Mesenchymal stem cell (in vitro differentiated cells and primary cell): ENCODE data around the gene SNX6. TPM values are rescaled to one million over a fixed set of nuclear protein-coding genes. Genes with fewer than 3 reads are reported as not detected.

Experiments
- DNase-seq: peaks from one replicate; pipeline ENCODE4 v3.0.0-alpha.2; 2013
- H2AFZ ChIP-seq: one replicate; pipeline ENCODE4 v1.6.1; 2013; ENCODE audit warnings: low read depth, mild to moderate bottlenecking, control low read depth, inconsistent platforms, low read length, moderate library complexity
- H2AK5ac ChIP-seq: 2 replicates; pipeline ENCODE4 v1.6.1; 2013; ENCODE audit warnings: low read length, moderate library complexity, mild to moderate bottlenecking, inconsistent platforms; ENCODE audit not compliant: severe bottlenecking
- H2BK120ac ChIP-seq: one replicate; pipeline ENCODE4 v1.6.1; 2013; ENCODE audit warnings: low read depth, mild to moderate bottlenecking, inconsistent platforms, low read length, moderate library complexity
- H2BK12ac ChIP-seq, 2 experiments: one replicate each; pipeline ENCODE4 v1.6.1; 2013; ENCODE audit warnings: inconsistent platforms in 2 of 2, low read length in 2 of 2, mild to moderate bottlenecking in 2 of 2, moderate library complexity in 2 of 2, control low read depth in 1 of 2
- H2BK15ac ChIP-seq: one replicate; pipeline ENCODE4 v1.6.1; 2013; ENCODE audit warnings: mild to moderate bottlenecking, low read depth, inconsistent platforms; ENCODE audit not compliant: poor library complexity, severe bottlenecking
- H2BK5ac ChIP-seq: 2 replicates; pipeline ENCODE4 v1.6.1; 2013; ENCODE audit warnings: low read depth, mild to moderate bottlenecking, low read length, control low read depth, inconsistent platforms; ENCODE audit not compliant: poor library complexity, severe bottlenecking
- H3K14ac ChIP-seq, 2 experiments: one replicate each; pipeline ENCODE4 v1.6.1; 2013; ENCODE audit warnings: inconsistent platforms in 2 of 2, low read length in 2 of 2, control low read depth in 1 of 2, mild to moderate bottlenecking in 1 of 2, moderate library complexity in 1 of 2
- H3K18ac ChIP-seq, 2 experiments: one replicate each; pipeline ENCODE4 v1.6.1; 2013; ENCODE audit warnings: inconsistent platforms in 2 of 2, low read length in 2 of 2, control low read depth in 1 of 2, low read depth in 1 of 2, mild to moderate bottlenecking in 1 of 2
- H3K23ac ChIP-seq, 2 experiments: one replicate each; pipeline ENCODE4 v1.6.1; 2013; ENCODE audit warnings: inconsistent platforms in 2 of 2, low read length in 2 of 2, mild to moderate bottlenecking in 2 of 2, moderate library complexity in 2 of 2, control low read depth in 1 of 2
- H3K27ac ChIP-seq: 2 replicates; pipeline ENCODE4 v1.5.1; 2013; ENCODE audit warnings: mild to moderate bottlenecking, moderate library complexity, low read length, control low read depth, inconsistent platforms; ENCODE audit not compliant: poor library complexity, severe bottlenecking
- H3K27me3 ChIP-seq, 2 experiments: 2 replicates each; pipeline versions ENCODE4 v1.6.1 to v1.7.0; 2013; ENCODE audit warnings: low read length in 2 of 2, mild to moderate bottlenecking in 2 of 2, moderate library complexity in 2 of 2, control low read depth in 1 of 2, inconsistent platforms in 1 of 2; ENCODE audit not compliant: control insufficient read depth in 1 of 2, insufficient read depth in 1 of 2
- H3K36me3 ChIP-seq, 2 experiments: 2 replicates each; pipeline versions ENCODE4 v1.6.1 to v1.7.0; 2013; ENCODE audit warnings: low read length in 2 of 2, control low read depth in 1 of 2, inconsistent platforms in 1 of 2, low read depth in 1 of 2, mild to moderate bottlenecking in 1 of 2; ENCODE audit not compliant: insufficient read depth in 2 of 2, control insufficient read depth in 1 of 2
- H3K4ac ChIP-seq, 2 experiments: one replicate each; pipeline ENCODE4 v1.6.1; 2013; ENCODE audit warnings: inconsistent platforms in 2 of 2, low read length in 2 of 2, mild to moderate bottlenecking in 2 of 2, moderate library complexity in 2 of 2, control low read depth in 1 of 2, low read depth in 1 of 2
- H3K4me1 ChIP-seq: 2 replicates; pipeline ENCODE4 v1.6.1; 2013; ENCODE audit warnings: low read depth, low read length, control low read depth; ENCODE audit not compliant: control insufficient read depth, insufficient read depth
- H3K4me2 ChIP-seq: 2 replicates; pipeline ENCODE4 v1.6.1; 2013; ENCODE audit warnings: low read length, mild to moderate bottlenecking, inconsistent platforms; ENCODE audit not compliant: poor library complexity, severe bottlenecking
- H3K4me3 ChIP-seq, 2 experiments: 2 replicates each; pipeline versions ENCODE4 v1.5.1 to v1.7.0; 2013; ENCODE audit warnings: low read length in 2 of 2, mild to moderate bottlenecking in 2 of 2, control low read depth in 1 of 2, low read depth in 1 of 2; ENCODE audit not compliant: insufficient read depth in 1 of 2
- H3K79me1 ChIP-seq: replicated peaks from 2 replicates; pipeline ENCODE4 v1.6.1; 2013; ENCODE audit warnings: mild to moderate bottlenecking, control low read depth, low read length, inconsistent platforms; ENCODE audit not compliant: poor library complexity, severe bottlenecking
- H3K9ac ChIP-seq: 2 replicates; pipeline ENCODE4 v1.7.0; 2013; ENCODE audit warnings: mild to moderate bottlenecking, low read length, moderate library complexity
- H3K9me3 ChIP-seq: 2 replicates; pipeline ENCODE4 v1.7.0; 2013; ENCODE audit warnings: mild to moderate bottlenecking, low read length; ENCODE audit not compliant: control insufficient read depth
- H4K8ac ChIP-seq: one replicate; pipeline ENCODE4 v1.6.1; 2013; ENCODE audit warnings: inconsistent platforms, mild to moderate bottlenecking, low read length, moderate library complexity
- H4K91ac ChIP-seq: one replicate; pipeline ENCODE4 v1.6.1; 2013; ENCODE audit warnings: mild to moderate bottlenecking, low read length, inconsistent platforms
- WGBS: methylation state at CpG from one replicate; pipeline ENCODE4 v1.1.7; 2013; ENCODE audit warnings: mixed read lengths; 5-methylcytosine and 5-hydroxymethylcytosine counted together
- polyA plus RNA-seq, 2 experiments: library from polyadenylated mRNA; stranded (reverse); fragments of 200-250 nt; gene quantifications; one replicate each; pipeline ENCODE4 v1.2.3, GENCODE V29; 2013

The SNX6 gene
- 125 TPM for polyA plus RNA-seq (2013, experiment 1 of 2)
- polyA plus RNA-seq (2013, experiment 2 of 2) = 124 TPM

DNA sequence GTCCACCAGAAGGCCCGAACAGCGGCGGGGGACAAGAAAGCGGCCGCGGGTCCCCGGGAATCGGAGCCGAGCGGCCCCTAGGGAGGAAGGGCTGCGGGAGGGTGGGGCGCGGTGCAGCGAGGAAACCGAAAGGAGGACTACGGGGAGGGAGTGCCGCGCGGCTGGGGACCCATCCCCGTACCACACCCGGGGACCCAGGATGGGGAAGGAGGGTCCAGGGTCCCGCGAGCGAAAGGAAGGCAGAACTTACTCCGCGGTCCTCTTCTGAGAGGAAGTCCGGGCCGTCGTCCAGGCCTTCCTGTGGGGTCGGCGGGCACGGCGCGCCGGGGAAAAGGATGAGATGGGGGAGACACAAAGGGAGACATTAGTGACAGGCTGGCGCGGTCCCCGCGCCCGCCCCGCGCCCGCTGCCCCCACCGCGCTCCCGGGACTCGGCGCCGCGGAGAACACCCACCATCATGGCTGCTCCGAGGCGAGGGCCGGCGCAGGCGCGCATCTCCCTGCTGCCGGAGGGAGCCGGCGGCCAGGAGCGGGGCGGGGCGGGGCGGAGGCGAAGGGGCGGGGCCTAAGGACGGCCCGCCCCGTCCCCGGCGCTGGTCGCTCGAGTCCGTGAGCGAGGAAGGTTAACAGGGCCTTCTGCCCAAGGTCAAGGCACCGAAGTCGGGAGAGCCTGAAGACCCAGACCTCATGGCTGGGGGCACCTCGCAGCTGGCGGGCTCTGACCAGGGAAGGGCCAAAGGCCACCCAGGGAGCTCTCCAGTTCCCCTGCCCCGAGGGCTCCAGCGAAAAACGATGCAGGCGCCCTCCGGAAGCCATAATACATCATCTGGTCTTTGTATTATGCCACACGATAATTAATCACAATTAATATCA is at the start of gene SNX6:
Gene SNX6, minus strand, starts transcription at position 492 of the 873 bp plus-strand sequence. Its CDS starts 32 bp downstream, at position 460.
- peak within 1 kb of the TSS in 1 of 2 experiments; percentile 63 for H2BK12ac ChIP-seq
- H3K4me3 ChIP-seq = peak within 1 kb of the TSS; percentile 92 to 99
- peak within 1 kb of the TSS; percentile 97 for H2AFZ ChIP-seq
- no peaks in the 10 kb centered on the region for H3K9me3 ChIP-seq
- peaks cover 5% of the 10 kb centered on the region for H3K4me1 ChIP-seq
- peak within 1 kb of the TSS; percentile 60 for H2BK15ac ChIP-seq
- no peaks in the 10 kb centered on the region for H3K79me1 ChIP-seq
- peak within 1 kb of the TSS; percentile 88 to 92 for H3K18ac ChIP-seq
- H3K23ac ChIP-seq = peak within 1 kb of the TSS; percentile 57 to 69
- peak within 1 kb of the TSS; percentile 69 for H3K4me2 ChIP-seq
- H3K27ac ChIP-seq = peak within 1 kb of the TSS; percentile 65
- peak within 1 kb of the TSS; percentile 4 for H2AK5ac ChIP-seq
- H2BK5ac ChIP-seq = peak within 1 kb of the TSS; percentile 87
- peak within 1 kb of the TSS; percentile 96 for H4K8ac ChIP-seq
- H3K4ac ChIP-seq = peak within 1 kb of the TSS; percentile 67 to 91
- H2BK120ac ChIP-seq = peak within 1 kb of the TSS; percentile 42
- H4K91ac ChIP-seq = peak within 1 kb of the TSS; percentile 95
- H3K9ac ChIP-seq = peak within 1 kb of the TSS; percentile 98
- peak within 1 kb of the TSS; percentile 82 to 87 for H3K14ac ChIP-seq
- no peaks in the 10 kb centered on the region for H3K27me3 ChIP-seq
- 7% methylated on average over 75 of the region's 84 CpGs for WGBS
- peak; percentile 73 for DNase-seq
- peaks cover 5 to 11% of the 10 kb centered on the region in 2 experiments for H3K36me3 ChIP-seq

- no peak overlapping the region for H2AK5ac ChIP-seq
- no peak overlapping the region for H2AFZ ChIP-seq
- no peak for DNase-seq
- H4K8ac ChIP-seq = no peak overlapping the region
- no peak overlapping the region for H2BK5ac ChIP-seq
- no peak overlapping the region for H2BK120ac ChIP-seq
- H3K23ac ChIP-seq = no peak overlapping the region
- no peak overlapping the region for H2BK15ac ChIP-seq
- H3K4me1 ChIP-seq = peaks cover 3% of the 10 kb centered on the region
- H3K9me3 ChIP-seq = no peaks in the 10 kb centered on the region
- no peaks in the 10 kb centered on the region for H3K27me3 ChIP-seq
- no peaks in the 10 kb centered on the region for H3K36me3 ChIP-seq
- no peak overlapping the region for H3K27ac ChIP-seq
- no peak overlapping the region for H2BK12ac ChIP-seq
- 96% methylated on average over 3 of the region's 8 CpGs for WGBS
- no peak overlapping the region for H3K14ac ChIP-seq
- H3K79me1 ChIP-seq = no peaks in the 10 kb centered on the region
- H3K4me3 ChIP-seq = no peak overlapping the region
- no peak overlapping the region for H3K9ac ChIP-seq
- no peak overlapping the region for H3K4ac ChIP-seq
- H3K4me2 ChIP-seq = no peak overlapping the region
- H4K91ac ChIP-seq = no peak overlapping the region
- H3K18ac ChIP-seq = no peak overlapping the region
Observed at GRCh38 chr14:34678735-34679134, 48.8 kb upstream of the SNX6 start.

DNA sequence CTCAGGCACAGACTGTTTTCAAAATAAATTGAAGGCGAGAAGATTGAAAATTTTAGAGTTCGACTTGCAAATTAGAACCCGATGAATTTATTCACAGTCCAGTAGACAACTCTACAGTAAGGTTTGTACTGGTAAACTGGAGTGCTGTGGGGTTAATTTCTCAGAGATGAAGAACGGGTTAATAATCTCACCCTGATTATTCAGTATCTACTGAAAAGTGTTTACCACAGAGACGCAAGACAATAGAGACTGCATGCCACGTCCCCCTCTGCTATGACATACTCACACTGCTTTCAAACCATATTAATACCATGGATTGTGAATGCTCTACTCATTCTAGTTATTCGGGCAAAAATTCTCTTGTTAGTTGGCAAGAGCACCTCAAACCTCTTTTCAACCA is 48.4 kb upstream of the SNX6 start:
- Histone ChIP-seq H3K18ac (no peak overlapping the region), H2BK120ac (no peak overlapping the region), H3K14ac (no peak overlapping the region), H3K4me1 (peaks cover 3% of the 10 kb centered on the region), H3K23ac (no peak overlapping the region), H3K4ac (no peak overlapping the region), H3K27me3 (no peaks in the 10 kb centered on the region), H3K4me3 (no peak overlapping the region), H3K27ac (no peak overlapping the region), H2BK15ac (no peak overlapping the region), H3K4me2 (no peak overlapping the region), H2BK5ac (no peak overlapping the region), H2AFZ (no peak overlapping the region), H4K8ac (no peak overlapping the region), H2AK5ac (no peak overlapping the region), H3K79me1 (no peaks in the 10 kb centered on the region), H2BK12ac (no peak overlapping the region), H4K91ac (no peak overlapping the region), H3K36me3 (no peaks in the 10 kb centered on the region), H3K9me3 (no peaks in the 10 kb centered on the region), H3K9ac (peak overlapping the region; percentile 43)
- DNase-seq = no peak
- WGBS = 83% methylated on average over 5 of the region's 7 CpGs

DNA sequence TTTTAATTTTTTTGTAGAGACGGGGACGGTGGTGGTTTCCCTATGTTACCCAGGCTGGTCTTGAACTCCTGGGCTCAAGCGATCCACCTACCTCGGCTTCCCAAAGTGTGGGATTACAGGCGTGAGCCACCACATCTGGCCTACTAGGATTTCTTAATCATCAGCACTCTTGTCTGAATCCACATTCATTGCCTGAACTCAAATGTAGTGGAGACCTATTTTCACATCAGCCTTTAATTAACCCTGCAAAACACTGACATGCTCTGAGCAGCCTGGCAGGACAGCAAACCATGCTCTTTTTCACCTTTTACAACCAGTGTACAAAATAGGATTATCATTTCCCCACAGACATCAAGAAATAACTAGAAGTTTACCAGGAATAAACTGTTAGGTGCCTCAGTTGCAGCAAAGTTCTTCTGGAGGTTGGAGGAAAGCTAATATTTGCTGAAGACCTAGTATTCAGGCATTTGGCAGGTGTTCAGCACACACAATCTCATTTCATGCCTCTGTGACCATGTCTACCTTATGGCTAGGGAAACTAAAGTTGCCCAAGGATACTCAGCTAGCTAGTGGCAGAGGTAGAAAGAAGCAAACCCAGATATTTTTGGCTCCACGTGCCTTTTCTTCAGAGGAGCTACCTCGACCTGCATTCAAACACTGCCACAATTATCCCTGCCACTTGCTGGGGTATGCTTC is 46.7 kb upstream of the SNX6 start:
- no peaks in the 10 kb centered on the region for H3K36me3 ChIP-seq
- H3K9ac ChIP-seq = no peak overlapping the region
- H3K27ac ChIP-seq = no peak overlapping the region
- no peak overlapping the region for H2BK12ac ChIP-seq
- no peak overlapping the region for H3K18ac ChIP-seq
- no peak overlapping the region for H3K14ac ChIP-seq
- WGBS = 93% methylated on average over 7 of the region's 7 CpGs
- H3K4me3 ChIP-seq = no peak overlapping the region
- no peak overlapping the region for H3K23ac ChIP-seq
- H2AK5ac ChIP-seq = no peak overlapping the region
- H2BK15ac ChIP-seq = no peak overlapping the region
- no peak overlapping the region for H2AFZ ChIP-seq
- H3K4me1 ChIP-seq = no peaks in the 10 kb centered on the region
- no peaks in the 10 kb centered on the region for H3K9me3 ChIP-seq
- no peak overlapping the region for H2BK5ac ChIP-seq
- H3K79me1 ChIP-seq = no peaks in the 10 kb centered on the region
- no peak overlapping the region for H2BK120ac ChIP-seq
- no peak overlapping the region for H4K91ac ChIP-seq
- no peak overlapping the region for H3K4ac ChIP-seq
- DNase-seq = no peak
- no peaks in the 10 kb centered on the region for H3K27me3 ChIP-seq
- H4K8ac ChIP-seq = no peak overlapping the region
- no peak overlapping the region for H3K4me2 ChIP-seq
